Tibial nerve (tissue), 4 donors: ENCODE measurements around the gene GNA14.

ENCODE experiments used
- EP300 ChIP-seq, 2 donors: sonication (generic); formaldehyde crosslinking; IDR thresholded peaks; one replicate each; pipeline ENCODE4 v1.6.1; 2017; ENCODE audit warnings: antibody characterized with exemption in 2 of 2, mild to moderate bottlenecking in 1 of 2
- POLR2A ChIP-seq, 2 donors: fragments of 450-650 bp; IDR thresholded peaks; one replicate each; pipeline ENCODE4 v1.6.1; 2017; ENCODE audit warnings: antibody characterized with exemption in 2 of 2, mild to moderate bottlenecking in 2 of 2, moderate library complexity in 2 of 2
- TF ChIP-seq, protein P1 (sequence below), 5 experiments: fragments of 200-600 bp in 3 of 5; fragments of 450-650 bp in 2 of 5; sonication (generic) in 3 of 5; IDR thresholded peaks; one replicate each; pipeline ENCODE4 v1.5.1; 2016 to 2019; ENCODE audit warnings: antibody characterized with exemption in 5 of 5, mild to moderate bottlenecking in 3 of 5, moderate library complexity in 2 of 5

DNA sequence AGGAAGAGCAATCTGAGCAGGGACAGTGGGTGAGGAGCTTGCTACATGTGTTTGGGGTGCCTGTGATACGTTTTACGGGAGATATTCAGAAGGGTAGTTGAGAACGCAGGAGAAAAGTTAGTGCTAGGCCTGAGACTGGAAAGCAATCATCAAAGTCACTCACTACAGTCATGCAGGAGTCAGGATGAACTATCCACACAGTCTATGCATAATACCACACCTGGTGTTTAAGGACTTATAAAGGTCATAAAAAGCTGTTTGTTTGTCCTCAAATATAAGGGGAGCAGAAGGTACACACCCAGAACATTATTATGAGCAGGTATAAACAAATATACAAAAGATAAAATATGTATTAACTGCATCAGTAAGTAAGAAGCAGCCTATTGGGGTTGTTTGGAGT lies 176.6 kb downstream of the GNA14 start:
- TF ChIP-seq, protein P1, sequence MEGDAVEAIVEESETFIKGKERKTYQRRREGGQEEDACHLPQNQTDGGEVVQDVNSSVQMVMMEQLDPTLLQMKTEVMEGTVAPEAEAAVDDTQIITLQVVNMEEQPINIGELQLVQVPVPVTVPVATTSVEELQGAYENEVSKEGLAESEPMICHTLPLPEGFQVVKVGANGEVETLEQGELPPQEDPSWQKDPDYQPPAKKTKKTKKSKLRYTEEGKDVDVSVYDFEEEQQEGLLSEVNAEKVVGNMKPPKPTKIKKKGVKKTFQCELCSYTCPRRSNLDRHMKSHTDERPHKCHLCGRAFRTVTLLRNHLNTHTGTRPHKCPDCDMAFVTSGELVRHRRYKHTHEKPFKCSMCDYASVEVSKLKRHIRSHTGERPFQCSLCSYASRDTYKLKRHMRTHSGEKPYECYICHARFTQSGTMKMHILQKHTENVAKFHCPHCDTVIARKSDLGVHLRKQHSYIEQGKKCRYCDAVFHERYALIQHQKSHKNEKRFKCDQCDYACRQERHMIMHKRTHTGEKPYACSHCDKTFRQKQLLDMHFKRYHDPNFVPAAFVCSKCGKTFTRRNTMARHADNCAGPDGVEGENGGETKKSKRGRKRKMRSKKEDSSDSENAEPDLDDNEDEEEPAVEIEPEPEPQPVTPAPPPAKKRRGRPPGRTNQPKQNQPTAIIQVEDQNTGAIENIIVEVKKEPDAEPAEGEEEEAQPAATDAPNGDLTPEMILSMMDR (IDR thresholded peaks at IDR 0.05) = no peak
- TF ChIP-seq POLR2A (IDR thresholded peaks at IDR 0.05) (no peak), EP300 (IDR thresholded peaks at IDR 0.05) (no peak)
